ENCODE results near the gene PAAF1.

The PAAF1 gene

DNA sequence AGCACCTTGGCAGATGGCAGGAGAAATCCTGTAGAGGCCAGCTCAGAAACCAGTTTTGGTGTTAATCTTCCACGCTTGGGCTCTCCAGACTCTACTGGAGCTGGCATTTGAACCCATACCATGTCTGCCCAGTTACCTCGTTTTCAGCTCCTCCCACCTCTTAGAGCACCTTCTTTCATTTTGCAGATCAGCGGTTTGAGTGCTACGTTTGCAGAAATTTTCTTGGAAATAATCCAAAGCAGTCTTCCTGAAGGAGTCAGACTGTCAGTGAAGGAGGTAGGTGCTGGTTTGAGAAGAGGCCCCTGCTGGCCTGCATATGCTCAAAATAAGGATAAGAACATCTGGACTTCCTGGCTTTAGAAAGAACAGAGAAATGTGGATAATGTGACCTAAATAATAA lies 13.8 kb upstream of the PAAF1 start:
- no peak for DNase-seq (ENCODE audit: low read depth)
- no peak overlapping the region for H3K4me3 ChIP-seq (ENCODE audit: low read depth, low read length)
- TF ChIP-seq MYC (IDR thresholded peaks at IDR 0.05; ENCODE audit: low read depth, low read length) (no peak), CTCF (IDR thresholded peaks at IDR 0.05; ENCODE audit: low read depth, low read length) (no peak), POLR2A (IDR thresholded peaks at IDR 0.05; ENCODE audit: extremely low read depth, insufficient read length) (no peak)
- TF ChIP-seq, protein P1, sequence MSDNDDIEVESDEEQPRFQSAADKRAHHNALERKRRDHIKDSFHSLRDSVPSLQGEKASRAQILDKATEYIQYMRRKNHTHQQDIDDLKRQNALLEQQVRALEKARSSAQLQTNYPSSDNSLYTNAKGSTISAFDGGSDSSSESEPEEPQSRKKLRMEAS (IDR thresholded peaks at IDR 0.05; ENCODE audit: low read depth, low read length) = no peak

DNA sequence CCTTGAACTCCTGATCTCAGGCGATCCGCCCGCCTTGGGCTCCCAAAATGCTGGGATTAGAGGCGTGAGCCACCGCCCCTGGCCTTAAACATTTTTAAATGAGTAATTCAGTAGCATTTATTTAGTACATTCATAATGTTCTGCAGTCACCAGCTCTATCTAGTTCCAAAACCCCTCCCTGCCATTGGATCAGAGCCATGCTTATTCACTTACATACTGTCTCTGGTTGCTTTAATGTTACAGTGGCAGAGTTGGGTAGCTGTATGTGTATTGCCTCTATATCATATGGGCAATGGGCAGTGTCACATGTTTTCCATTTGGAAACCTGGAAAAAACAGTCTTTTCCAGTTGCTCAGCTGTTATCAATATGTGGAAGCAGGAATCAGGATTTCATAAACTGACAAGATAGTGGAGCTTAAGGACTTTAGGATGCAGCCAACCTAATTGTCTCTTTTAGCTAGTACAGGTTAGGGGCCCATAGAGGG lies 10.7 kb upstream of the PAAF1 start:
- DNase-seq (ENCODE audit: low read depth) = no peak
- TF ChIP-seq POLR2A (IDR thresholded peaks at IDR 0.05; ENCODE audit: extremely low read depth, insufficient read length) (no peak), MYC (IDR thresholded peaks at IDR 0.05; ENCODE audit: low read depth, low read length) (no peak), CTCF (IDR thresholded peaks at IDR 0.05; ENCODE audit: low read depth, low read length) (no peak)
- TF ChIP-seq, protein P1 (IDR thresholded peaks at IDR 0.05; ENCODE audit: low read depth, low read length) = no peak
- no peak overlapping the region for H3K4me3 ChIP-seq (ENCODE audit: low read depth, low read length)

GRCh38 chr11:73866586-73866996 lies 10.2 kb upstream of the PAAF1 start:
- DNase-seq (ENCODE audit: low read depth) = no peak
- no peak overlapping the region for H3K4me3 ChIP-seq (ENCODE audit: low read depth, low read length)
- TF ChIP-seq CTCF (IDR thresholded peaks at IDR 0.05; ENCODE audit: low read depth, low read length) (no peak), MYC (IDR thresholded peaks at IDR 0.05; ENCODE audit: low read depth, low read length) (no peak), POLR2A (IDR thresholded peaks at IDR 0.05; ENCODE audit: extremely low read depth, insufficient read length) (no peak)
- TF ChIP-seq, protein P1 (IDR thresholded peaks at IDR 0.05; ENCODE audit: low read depth, low read length) = no peak

DNA sequence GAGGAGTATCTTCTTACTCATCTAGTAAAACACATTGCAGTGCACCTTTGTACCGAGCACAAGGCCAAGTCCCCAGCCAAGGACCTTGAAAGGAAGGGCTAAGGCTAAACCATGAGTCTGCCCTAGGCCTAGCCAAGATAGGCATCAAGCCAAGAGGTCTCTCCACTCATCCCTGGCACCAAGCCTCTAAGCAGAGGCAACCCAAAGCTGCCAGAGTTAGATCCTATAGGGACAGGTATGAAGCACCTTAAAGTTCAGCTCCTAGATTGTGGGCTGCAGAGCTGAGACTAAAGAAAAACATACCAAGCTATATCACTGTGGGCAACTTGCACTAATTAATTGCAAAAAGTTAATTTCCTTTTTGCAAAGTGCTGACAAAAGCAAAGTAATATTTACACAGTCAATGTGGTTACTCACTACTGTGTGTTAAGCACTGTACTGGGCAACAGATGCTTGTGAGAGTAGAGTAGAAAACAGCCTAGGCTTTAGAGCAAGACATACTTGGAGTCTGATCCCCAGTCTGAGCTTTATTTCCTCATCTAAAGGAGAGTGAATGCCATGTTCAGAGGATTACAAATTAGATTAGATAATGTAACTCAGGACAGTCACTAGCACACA lies 7.4 kb upstream of the PAAF1 start:
- H3K4me3 ChIP-seq (ENCODE audit: low read depth, low read length) = no peak overlapping the region
- TF ChIP-seq, protein P1 (IDR thresholded peaks at IDR 0.05; ENCODE audit: low read depth, low read length) = no peak
- TF ChIP-seq MYC (IDR thresholded peaks at IDR 0.05; ENCODE audit: low read depth, low read length) = no peak
- TF ChIP-seq CTCF (IDR thresholded peaks at IDR 0.05; ENCODE audit: low read depth, low read length) = no peak
- TF ChIP-seq POLR2A (IDR thresholded peaks at IDR 0.05; ENCODE audit: extremely low read depth, insufficient read length) = no peak
- no peak for DNase-seq (ENCODE audit: low read depth)

DNA sequence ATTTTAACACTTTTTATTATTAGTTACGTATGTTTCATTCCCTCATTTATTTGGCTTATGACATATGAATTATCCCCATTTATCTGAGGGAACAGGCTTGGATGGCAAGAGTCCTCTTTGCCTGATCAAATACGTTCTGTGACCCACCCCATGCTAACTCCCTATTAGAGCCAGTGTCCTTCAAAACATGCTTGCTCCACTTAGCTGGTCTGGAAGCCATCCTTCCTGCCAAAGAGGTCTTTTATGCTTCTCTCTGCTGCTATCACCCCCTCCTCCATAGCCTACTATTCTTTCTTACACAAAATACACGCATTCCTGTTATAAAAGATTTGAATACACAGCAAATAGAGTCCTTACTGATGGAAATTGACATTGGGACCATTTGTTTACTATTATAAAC lies 6.5 kb upstream of the PAAF1 start:
- no peak overlapping the region for H3K4me3 ChIP-seq (ENCODE audit: low read depth, low read length)
- TF ChIP-seq CTCF (IDR thresholded peaks at IDR 0.05; ENCODE audit: low read depth, low read length) (no peak), MYC (IDR thresholded peaks at IDR 0.05; ENCODE audit: low read depth, low read length) (no peak), POLR2A (IDR thresholded peaks at IDR 0.05; ENCODE audit: extremely low read depth, insufficient read length) (no peak)
- TF ChIP-seq, protein P1 (IDR thresholded peaks at IDR 0.05; ENCODE audit: low read depth, low read length) = no peak
- DNase-seq (ENCODE audit: low read depth) = no peak

Data from NB4 (cell line).